TTC549 (cell line): ENCODE measurements around the gene TROAP.
"Not testable (repeated sequence)": the region's sequence is repeated elsewhere in the genome, so short reads cannot be mapped to it uniquely, and the experiment has no call there.

Experiments used
- FAIRE-seq: peaks from 2 replicates; lab custom pipeline; 2012; peaks lifted over from hg19 to GRCh38; lab: Jason Lieb, UNC

Gene TROAP

GRCh38 chr12:49295082-49295936, 27.7 kb upstream of the TROAP start, which contains the start of gene PRPH:
TSS of gene PRPH (plus strand) at chr12:49295147. CDS start at chr12:49295201, 54 bp downstream.
- no peak for FAIRE-seq

DNA sequence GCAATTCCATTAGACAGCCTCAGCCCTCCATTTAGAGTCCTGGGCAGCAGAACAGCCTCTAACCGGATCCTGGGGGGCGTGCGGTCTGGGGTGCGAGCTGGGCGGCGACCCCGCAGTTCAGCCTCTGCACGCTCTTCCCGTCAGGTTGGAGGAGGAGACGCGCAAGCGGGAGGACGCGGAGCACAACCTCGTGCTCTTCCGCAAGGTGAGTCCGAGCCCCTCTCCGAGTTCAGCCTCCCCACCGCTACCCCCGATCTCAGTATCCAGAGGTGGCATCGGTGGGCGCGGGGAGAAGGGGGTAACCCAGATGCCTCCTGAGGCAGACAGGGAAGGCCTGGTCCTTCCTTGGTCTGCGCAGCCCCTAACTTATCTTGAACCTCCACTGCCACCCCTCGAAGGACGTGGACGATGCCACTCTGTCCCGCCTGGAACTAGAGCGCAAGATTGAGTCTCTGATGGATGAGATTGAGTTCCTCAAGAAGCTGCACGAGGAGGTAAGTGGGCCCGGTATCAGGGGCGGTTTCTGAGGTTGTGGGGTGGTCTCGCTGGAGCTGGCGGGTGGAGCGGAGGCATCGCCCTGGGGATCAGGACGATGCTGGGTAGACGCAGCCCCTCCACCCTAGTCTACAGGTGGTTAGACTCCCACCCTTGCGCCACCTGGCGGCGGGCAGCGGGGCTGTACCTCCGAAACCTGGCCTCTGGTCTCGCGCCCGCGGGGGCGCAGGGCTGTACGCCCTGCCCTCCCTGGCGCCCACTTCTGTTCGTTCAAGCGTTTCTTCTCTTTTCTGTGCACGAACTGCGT, 26.8 kb upstream of the TROAP start:
- no peak for FAIRE-seq

DNA sequence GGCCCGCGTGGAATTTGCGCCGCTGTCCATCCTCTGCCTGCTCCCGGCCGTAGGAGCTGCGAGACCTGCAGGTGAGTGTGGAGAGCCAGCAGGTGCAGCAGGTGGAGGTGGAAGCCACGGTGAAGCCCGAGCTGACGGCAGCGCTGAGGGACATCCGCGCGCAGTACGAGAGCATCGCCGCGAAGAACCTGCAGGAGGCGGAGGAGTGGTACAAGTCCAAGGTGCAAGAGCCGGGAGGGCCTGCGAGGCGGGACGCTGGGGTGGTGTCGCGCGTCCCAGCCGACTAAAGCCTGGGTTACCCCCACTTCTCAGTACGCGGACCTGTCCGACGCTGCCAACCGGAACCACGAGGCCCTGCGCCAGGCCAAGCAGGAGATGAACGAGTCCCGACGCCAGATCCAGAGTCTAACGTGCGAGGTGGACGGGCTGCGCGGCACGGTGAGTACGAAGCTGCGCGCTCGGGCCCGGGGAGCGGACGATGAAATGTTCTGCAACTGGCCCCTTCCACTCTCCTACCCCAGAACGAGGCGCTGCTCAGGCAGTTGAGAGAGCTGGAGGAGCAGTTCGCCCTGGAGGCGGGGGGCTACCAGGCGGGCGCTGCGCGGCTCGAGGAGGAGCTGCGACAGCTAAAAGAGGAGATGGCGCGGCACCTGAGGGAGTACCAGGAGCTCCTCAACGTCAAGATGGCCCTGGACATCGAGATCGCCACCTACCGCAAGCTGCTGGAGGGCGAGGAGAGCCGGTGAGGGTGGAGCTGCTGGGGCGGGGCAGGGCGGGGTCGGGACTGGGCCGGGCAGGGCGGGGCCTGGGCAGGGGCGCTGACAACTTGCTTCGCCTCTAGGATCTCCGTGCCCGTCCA, 26.0 kb upstream of the TROAP start:
- no peak for FAIRE-seq

GRCh38 chr12:49297695-49298060, 25.4 kb upstream of the TROAP start:
- no peak for FAIRE-seq

- FAIRE-seq, result no peak
Observed at GRCh38 chr12:49298160-49298559, 24.9 kb upstream of the TROAP start.

GRCh38 chr12:49301760-49302159, 21.3 kb upstream of the TROAP start:
- no peak for FAIRE-seq

DNA sequence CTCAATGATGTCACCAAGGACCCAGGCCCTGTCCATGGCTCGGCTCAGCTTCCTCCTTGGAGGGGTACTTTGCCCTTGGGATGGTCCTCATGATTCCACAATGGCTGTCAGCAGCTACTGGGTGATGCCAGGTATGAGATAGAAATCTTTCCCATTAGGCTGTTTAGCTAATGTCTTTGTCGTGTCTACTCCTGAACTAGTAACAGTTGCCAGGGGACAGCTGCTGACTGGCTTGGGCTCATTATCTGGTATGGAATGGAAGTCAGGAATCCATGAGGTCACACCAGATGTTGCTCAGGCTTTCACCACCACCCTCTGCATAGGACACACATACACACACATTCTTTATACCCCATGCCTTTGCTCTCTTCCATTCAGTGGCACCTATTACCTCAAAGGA, 18.9 kb upstream of the TROAP start:
- no peak for FAIRE-seq

GRCh38 chr12:49305762-49306510, 17.1 kb upstream of the TROAP start:
- FAIRE-seq, result no peak

DNA sequence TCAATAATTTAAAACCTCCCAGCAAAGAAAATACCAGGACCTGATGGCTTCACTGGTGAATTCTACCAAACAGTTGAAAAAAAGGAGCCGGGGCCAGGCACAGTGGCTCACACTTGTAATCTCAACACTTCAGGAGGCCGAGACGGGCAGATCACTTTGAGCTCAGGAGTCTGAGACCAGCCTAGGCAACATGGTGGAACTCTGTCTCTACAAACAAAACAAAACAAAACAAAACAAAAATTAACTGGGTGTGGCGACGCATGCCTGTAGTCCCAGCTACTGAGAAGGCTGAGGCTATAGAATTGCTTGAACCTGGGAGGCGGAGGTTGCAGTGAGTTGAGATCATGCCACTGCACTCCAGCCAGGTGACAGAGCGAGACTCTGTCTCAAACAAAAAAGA, 13.7 kb upstream of the TROAP start:
- no peak for FAIRE-seq

DNA sequence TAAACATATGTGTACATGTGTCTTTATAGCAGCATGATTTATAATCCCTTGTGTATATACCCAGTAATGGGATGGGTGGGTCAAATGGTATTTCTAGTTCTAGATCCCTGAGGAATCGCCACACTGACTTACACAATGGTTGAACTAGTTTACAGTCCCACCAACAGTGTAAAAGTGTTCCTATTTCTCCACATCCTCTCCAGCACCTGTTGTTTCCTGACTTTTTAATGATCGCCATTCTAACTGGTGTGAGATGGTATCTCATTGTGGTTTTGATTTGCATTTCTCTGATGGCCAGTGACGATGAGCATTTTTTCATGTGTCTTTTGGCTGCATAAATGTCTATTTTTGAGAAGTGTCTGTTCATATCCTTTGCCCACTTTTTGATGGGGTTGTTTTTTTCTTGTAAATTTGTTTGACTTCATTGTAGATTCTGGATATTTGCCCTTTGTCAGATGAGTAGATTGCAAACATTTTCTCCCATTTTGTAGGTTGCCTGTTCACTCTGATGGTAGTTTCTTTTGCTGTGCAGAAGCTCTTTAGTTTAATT, 12.5 kb upstream of the TROAP start:
- not testable (repeated sequence) for FAIRE-seq

DNA sequence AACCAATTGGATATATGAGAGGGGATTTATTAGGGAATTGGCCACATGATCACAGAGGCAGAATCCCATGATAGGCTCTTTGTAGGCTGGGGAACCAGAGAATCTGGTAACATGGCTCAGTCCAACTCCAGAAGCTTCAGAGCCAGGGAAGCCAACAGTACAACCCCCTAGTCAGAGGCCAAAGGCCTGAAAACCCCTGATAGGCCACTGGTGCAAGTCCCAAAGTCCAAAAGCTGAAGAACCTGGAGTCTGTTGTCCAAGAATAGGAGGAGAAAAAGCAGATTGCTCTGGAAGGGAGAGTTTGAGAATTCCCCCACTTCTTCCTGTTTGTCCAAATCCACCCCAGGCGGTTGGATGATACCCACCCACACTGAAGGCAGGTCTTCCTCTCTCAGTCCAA, 8.2 kb upstream of the TROAP start:
- FAIRE-seq, result no peak

DNA sequence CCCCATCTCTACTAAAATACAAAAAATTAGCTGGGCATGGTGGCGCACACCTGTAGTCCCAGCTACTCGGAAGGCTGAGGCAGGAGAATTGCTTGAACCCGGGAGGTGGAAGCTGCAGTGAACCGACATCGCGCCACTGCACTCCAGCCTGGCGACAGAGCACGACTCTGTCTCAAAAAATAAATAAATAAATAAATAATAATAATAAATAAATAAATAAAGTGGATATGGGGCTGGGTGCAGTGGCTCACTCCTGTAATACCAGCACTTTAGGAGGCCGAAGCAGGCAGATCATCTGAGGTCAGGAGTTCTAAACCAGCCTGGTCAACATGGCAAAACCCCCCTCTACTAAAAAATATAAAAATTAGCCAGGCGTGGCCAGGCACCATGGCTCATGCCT, 5.9 kb upstream of the TROAP start:
- not testable (repeated sequence) for FAIRE-seq

GRCh38 chr12:49320411-49321103, 2.5 kb upstream of the TROAP start:
- not testable (repeated sequence) for FAIRE-seq

GRCh38 chr12:49322367-49322707, 718 bp upstream of the TROAP start:
- FAIRE-seq, result no peak

DNA sequence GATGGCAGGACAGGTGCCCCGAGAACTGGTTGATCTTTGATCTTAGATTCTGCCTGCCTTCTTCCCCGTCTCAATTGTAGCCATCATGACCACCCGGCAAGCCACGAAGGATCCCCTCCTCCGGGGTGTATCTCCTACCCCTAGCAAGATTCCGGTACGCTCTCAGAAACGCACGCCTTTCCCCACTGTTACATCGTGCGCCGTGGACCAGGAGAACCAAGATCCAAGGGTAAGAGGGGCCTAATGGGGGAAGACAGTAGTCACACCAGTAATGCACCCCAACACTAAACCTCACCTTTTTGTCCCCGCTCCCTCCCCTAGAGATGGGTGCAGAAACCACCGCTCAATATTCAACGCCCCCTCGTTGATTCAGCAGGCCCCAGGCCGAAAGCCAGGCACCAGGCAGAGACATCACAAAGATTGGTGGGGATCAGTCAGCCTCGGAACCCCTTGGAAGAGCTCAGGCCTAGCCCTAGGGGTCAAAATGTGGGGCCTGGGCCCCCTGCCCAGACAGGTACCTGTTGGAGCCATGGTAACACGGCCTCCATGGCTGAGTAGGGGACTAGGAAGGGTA, 556 bp downstream of the TROAP start:
- FAIRE-seq, result no peak

DNA sequence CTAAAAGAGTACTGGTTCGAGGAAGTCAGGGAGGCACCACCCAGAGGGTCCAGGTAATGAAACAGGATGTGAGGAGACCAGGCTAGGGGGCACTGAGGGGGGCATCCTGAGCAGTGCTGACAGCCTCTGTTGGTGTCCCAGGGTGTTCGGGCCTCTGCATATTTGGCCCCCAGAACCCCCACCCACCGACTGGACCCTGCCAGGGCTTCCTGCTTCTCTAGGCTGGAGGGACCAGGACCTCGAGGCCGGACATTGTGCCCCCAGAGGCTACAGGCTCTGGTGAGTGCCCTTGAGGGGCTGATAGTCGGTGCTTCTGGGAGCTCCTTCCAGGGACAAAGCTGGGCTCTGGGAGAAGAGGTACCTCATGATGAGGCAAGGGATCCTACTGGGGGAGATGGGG, 2.6 kb downstream of the TROAP start:
- no peak for FAIRE-seq

DNA sequence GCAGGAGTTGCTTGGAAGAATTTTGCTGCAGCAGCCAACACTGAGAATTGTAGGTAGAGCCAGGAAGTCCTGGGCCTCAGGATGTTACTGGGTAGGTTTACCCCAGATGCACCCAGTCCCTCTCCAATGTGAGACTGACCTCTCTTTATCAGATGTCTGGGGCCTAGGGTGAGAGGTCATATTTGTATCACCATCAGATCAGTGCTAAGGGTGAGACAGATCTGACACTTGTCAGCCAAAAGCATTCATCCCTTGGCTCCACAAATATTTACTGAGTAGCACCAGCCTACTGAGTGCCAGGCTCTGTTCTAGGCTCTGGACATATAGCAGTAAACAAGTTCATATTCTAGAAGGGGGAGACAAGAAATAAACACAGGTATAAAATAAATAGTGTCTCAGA, 4.3 kb downstream of the TROAP start:
- no peak for FAIRE-seq

DNA sequence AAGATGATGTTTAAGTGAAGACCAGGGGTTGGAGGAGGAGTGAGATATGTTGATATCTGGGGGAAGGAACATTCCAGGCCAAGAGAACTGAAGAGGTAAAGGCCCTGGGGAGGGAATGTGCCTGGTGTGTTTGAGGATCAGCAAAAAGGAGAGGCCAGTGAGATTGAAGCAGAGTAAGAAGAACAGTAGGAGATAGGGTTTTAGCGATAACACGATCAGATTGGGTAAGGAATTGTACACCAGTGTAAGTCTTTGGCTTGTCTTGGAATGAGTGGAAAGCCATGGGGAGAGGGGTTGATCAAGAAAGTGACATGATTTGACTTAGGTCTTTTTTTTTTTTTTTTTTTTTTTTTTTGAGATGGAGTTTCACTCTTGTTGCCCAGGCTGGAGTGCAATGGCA, 4.8 kb downstream of the TROAP start:
- FAIRE-seq, result no peak

GRCh38 chr12:49328816-49329215, 5.8 kb downstream of the TROAP start:
- no peak for FAIRE-seq

GRCh38 chr12:49330032-49330619, 7.1 kb downstream of the TROAP start:
- FAIRE-seq, result no peak
